HG03025 (cell line): Measurements from ENCODE around the gene MTR.

Experiments used
- ATAC-seq: cut with Tn5 transposase; IDR thresholded peaks from one replicate; pipeline ENCODE4 v1.9.1; 2021; ENCODE audit warnings: mild to moderate bottlenecking, moderate library complexity; ENCODE audit not compliant: unreplicated experiment, low FRiP score

The MTR gene

DNA sequence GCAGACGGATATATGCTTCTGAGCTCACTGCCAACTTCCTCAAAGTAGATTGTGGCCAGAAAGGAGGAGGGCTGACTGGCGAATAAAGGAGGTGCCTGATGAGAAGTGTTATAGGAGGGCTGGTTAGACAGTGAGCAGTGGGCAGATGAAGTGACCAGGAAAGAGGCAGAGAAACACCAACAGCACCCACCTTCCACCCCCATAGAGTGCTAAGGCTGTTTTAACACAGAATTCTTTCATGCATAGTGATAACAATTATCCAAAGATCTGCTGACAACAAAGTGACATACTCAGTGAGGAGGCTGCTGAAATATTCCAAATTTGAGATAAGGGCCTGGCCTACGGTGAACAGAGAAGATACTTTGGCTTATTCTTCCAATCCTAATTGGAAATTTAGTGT, 21.2 kb upstream of the MTR start:
- no peak for ATAC-seq

- no peak for ATAC-seq
These were observed 20.2 kb upstream of the MTR start for GRCh38 chr1:236774926-236775325.

GRCh38 chr1:236779312-236779711, 15.8 kb upstream of the MTR start:
- ATAC-seq, result no peak

- no peak for ATAC-seq
These were observed 9.6 kb upstream of the MTR start for GRCh38 chr1:236785477-236785876.

DNA sequence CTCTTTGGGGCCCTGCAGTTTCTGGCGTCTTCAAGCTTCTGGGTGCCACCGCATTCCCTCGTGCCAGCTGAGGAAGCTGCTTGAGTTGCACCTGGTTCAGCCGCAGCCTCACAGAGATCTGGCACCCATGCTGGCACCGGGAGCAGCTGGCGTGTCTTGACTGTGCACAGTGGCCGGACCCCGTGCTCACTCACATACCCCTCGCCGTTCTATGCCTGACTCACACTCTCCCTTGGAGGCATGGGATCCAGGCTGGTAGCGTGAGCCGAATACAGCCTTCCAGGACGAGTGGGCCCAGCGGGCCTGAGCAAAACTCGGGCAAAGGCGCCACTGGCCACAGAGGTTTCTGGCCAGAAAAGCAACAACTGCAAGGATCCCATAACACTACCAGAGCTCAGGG, 8.6 kb upstream of the MTR start:
- no peak for ATAC-seq

- no peak for ATAC-seq
These were observed 482 bp upstream of the MTR start for GRCh38 chr1:236794585-236795034.

DNA sequence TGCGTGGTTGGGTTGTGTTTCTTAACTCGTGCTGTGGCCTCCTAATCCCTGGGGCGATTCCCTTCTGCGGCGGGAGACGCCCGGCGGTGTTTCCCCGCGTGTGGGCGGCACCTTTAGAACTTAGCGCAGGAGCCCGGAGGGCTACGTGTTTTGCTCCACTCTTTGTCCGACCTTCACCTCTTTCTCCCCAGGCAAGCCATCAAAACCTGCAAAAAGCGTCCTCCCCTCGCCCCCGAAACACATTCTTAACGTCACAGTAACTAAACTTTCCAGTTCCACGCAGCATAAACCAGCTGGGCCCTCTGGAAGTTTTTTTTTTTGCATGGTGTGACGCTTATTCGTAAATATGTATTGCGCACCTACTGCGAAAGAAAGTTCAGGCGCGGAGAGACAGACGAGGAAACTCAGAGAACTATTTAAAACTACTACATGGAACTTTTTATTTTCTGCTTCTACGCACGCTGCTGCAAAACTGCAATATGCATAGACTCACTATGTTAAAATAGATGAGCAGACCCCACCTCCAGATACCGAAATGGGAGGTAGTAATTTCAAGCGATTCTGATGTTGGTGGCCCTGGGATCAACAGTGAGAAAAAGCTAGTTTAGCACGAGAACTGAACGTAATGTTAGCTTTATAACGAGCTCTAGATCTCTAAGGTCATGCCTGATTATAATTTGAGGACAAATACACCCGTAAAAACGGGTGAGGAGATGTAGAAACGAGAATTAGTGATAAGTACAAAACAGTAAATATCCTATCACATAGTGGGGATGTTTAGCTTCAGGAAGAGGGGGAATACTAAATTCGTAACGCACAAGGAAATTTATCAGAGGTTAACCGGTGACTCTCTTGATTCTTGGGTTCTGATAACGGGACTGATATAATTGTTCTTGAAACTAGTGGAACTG, 920 bp downstream of the MTR start:
- peak; percentile 34 for ATAC-seq

- ATAC-seq, result no peak
These were observed 3.9 kb downstream of the MTR start for GRCh38 chr1:236799001-236799400.

- no peak for ATAC-seq
These were observed 5.0 kb downstream of the MTR start for GRCh38 chr1:236800002-236800620.

DNA sequence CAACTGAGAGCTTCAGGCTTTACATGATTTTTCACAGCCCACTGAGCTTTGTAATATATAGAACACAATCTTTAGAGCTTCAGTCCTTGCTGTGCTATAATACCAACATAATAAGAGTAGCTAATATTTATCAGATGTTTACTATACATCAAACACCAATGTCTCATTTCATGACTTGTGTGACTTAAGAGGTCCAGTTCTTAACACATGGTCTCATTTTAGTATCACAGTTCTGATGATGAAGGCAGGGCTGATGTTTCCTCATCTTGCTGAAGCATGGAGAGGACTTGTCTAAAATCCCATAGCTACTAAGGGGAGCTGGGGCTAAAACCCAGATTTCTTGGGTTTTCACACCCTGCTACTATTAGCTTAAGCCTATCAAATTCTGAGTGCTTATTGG, 5.5 kb downstream of the MTR start:
- no peak for ATAC-seq

- ATAC-seq, result no peak
These were observed 7.2 kb downstream of the MTR start for GRCh38 chr1:236802264-236802663.

GRCh38 chr1:236806634-236807033, 11.5 kb downstream of the MTR start:
- no peak for ATAC-seq

DNA sequence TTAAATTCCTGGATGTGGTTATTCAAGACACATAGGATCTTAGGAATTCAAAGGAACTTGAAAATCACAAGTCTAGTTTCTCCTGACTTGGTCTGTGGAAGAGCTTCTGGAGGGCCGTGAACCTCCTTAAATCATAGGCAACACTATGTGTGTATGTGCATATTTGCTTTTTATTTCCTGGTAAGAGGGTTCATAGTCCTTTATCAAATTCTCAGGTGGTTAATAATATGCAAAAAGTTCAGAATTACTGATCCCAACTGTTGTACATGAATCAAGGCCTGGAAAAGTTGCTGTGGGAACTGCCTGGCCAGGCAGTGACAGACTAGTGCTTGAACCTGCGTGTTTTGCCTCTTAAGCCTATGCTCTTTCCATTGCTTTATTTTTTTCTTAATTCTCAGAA, 12.9 kb downstream of the MTR start:
- ATAC-seq, result no peak

DNA sequence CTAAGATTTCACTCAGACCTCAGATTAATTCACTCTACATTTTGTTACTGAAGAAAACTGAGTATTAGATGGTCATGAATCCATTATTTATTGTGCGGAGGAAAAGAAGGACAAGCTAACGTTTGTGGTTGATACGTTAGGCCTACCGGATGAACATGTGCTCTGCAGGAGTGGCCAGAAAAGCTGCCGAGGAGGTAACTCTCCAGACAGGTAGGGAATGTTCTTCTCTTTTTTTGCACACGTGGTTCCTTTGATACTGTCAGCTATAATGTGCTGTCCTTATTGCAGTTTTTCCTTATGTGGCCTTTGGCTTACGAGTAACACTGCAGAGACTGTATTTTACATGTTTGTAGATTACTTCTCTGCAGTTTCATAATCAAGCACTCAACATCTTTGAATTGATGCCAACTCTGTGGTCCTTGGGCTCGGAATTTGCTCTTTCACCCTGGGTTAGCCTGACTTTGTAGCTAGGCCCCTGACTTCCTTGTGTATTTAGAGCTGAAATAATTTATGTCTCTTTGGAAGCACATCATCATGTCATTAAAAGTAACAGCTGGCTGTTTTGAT, 13.6 kb downstream of the MTR start:
- no peak for ATAC-seq

DNA sequence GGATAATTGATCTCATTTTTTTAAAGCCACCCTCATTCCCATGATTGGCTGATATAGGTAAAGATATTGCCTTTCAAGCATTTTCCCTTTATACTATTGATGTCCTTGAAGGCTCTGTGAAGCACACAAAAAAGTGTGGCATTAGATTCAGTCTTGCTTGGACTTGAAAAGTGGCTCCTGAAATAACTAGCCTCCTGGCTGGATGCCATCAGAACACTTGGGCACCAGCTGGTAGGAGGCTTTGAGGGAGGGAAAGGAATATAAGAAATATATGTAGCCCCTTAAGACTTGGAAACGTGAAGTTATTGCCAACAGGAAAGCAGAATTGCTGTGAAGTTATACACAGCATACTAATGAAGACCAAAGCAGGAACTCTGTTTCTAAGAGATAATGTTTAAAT, 14.1 kb downstream of the MTR start:
- no peak for ATAC-seq

DNA sequence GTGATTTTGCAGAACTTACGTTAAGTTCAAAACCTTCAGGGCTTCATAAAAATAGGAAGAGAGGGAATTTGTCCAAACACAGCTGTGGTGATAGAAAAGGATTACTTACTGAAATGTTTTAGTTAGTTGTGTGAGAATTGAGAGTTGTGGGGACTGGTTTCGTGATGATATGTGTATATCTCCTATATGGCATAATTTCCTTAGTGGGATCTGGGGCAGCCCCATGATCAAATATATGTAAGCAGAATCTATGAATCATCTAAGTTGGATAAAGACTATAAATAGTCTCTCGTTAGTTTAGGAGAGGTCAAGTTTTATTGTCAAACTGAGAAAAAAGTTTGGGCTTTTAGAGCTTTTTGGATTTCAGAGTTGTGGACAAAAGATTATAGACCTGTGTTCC, 14.9 kb downstream of the MTR start:
- no peak for ATAC-seq

GRCh38 chr1:236812334-236813030, 17.4 kb downstream of the MTR start:
- ATAC-seq, result no peak

- ATAC-seq, result no peak
These were observed 20.8 kb downstream of the MTR start for GRCh38 chr1:236815941-236816340.

- no peak for ATAC-seq
These were observed 24.8 kb downstream of the MTR start for GRCh38 chr1:236819856-236820255.

DNA sequence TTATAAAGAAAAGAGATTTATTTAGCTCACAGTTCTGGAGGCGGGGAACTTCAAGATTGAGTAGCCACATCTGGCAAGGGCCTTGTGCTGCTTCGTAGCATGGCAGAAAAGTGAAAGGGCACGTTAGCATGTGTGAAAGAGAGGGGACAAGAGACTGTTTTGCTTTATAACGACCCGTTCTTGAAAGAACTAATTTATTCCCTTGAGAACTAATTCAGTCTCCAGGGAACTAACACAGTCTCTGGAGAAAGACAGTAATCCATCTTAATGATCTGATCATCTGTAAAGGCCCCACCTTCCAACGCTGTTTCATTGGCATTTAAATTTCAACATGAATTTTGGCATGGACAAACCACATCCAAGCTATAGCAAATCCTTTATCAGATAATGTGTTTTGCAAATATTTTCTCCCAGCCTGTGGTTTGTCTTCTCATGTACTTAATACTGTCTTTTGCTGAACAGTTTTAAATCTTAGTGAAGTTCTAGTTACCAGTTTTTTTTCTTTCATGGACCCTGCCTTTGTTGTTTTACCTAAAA, 26.1 kb downstream of the MTR start:
- no peak for ATAC-seq

GRCh38 chr1:236823559-236823958, 28.5 kb downstream of the MTR start:
- ATAC-seq, result no peak
